ENCODE results near the gene TBL1XR1. TPM values are rescaled to one million over a fixed set of nuclear protein-coding genes. Genes with fewer than 3 reads are reported as not detected.

Gene TBL1XR1
- total RNA-seq, 1 experiment from 2014 or later: 175 TPM

- TF ChIP-seq CTCF (conservative IDR thresholded peaks at IDR 0.05): no peak
- Histone ChIP-seq H4K20me1 (ENCODE audit: control insufficient read depth, insufficient read depth, insufficient read length) (no peaks in the 10 kb centered on the region), H3K18ac (ENCODE audit: insufficient read length, low read depth, low read length) (no peak overlapping the region), H3K27me3 (ENCODE audit: insufficient read depth, low read length) (no peaks in the 10 kb centered on the region), H3K9me3 (ENCODE audit: control insufficient read depth, low read depth, low read length) (no peaks in the 10 kb centered on the region), H3K9ac (ENCODE audit: extremely low read depth, insufficient read length, low read length) (no peak overlapping the region), H3K23me2 (ENCODE audit: insufficient read length, low read depth, low read length, poor library complexity, severe bottlenecking) (no peaks in the 10 kb centered on the region), H4K91ac (ENCODE audit: insufficient read length, low read depth, low read length) (no peak overlapping the region), H2AFZ (ENCODE audit: low read length) (no peak overlapping the region), H2BK120ac (ENCODE audit: low read depth, low read length, poor library complexity, severe bottlenecking) (no peak overlapping the region), H3T11ph (ENCODE audit: low read length) (no peak overlapping the region), H2BK20ac (ENCODE audit: low read depth, low read length, poor library complexity, severe bottlenecking) (no peak overlapping the region), H2BK5ac (ENCODE audit: insufficient read length, low read length) (no peak overlapping the region), H4K8ac (replicated peaks; ENCODE audit: insufficient read length, low read depth, low read length) (no peak overlapping the region), H3K23ac (ENCODE audit: insufficient read length, low read depth, low read length) (no peak overlapping the region), H3K4me2 (ENCODE audit: insufficient read depth, insufficient read length, low read length) (no peak overlapping the region), H3K4me1 (ENCODE audit: insufficient read depth, low read length) (peaks cover 3% of the 10 kb centered on the region; the same call in 1 of the 2 replicates), H3K4ac (ENCODE audit: low read depth, low read length) (no peak overlapping the region), H3K27ac (ENCODE audit: insufficient read length, low read depth, low read length) (no peak overlapping the region), H3K14ac (ENCODE audit: insufficient read depth, low read length) (no peak overlapping the region), H3K79me1 (ENCODE audit: insufficient read depth, low read depth, low read length, poor library complexity, severe bottlenecking) (peaks cover 2% of the 10 kb centered on the region), H3K56ac (ENCODE audit: insufficient read length, low read depth, low read length) (no peak overlapping the region), H2AK5ac (ENCODE audit: insufficient read length, low read length) (no peak overlapping the region), H2BK15ac (ENCODE audit: low read depth, low read length) (no peak overlapping the region), H3K79me2 (ENCODE audit: insufficient read depth, low read length) (peaks cover 23% of the 10 kb centered on the region; the same call in 1 of the 2 replicates), H4K5ac (ENCODE audit: insufficient read length, low read depth, low read length) (no peak overlapping the region), H2BK12ac (ENCODE audit: insufficient read length, low read depth, low read length) (no peak overlapping the region)
- peaks cover 20 to 32% of the 10 kb centered on the region in 2 experiments for H3K4me1 Mint-ChIP-seq
- H3K27ac Mint-ChIP-seq: 0 out of 7 replicates have a peak overlapping the region, but pooled peaks of 1 of the 3 experiments have one; percentile 31
- WGBS (ENCODE audit: extremely low coverage, insufficient read length, low lambda C conversion rate): no CpG with 5 or more reads among the region's 2 CpGs
- H3K27me3 Mint-ChIP-seq (ENCODE audit: low read depth): no peaks in the 10 kb centered on the region
- H3K9me3 Mint-ChIP-seq: no peaks in the 10 kb centered on the region
- DNase-seq: no peak
- no peak overlapping the region for H3K4me3 Mint-ChIP-seq
- H3K36me3 Mint-ChIP-seq (ENCODE audit: insufficient read depth in 1 of 3, low read depth in 3 of 3): peaks cover 3 to 12% (median 9%) of the 10 kb centered on the region in 3 experiments
These were observed 111.5 kb downstream of the TBL1XR1 start for GRCh38 chr3:177085794-177086193.

Measured in H9 (cell line).